PC-9 (cell line): ENCODE results near the gene RAB31.

Source experiments
- EZH2 ChIP-seq: fragments of 200-600 bp; sonication (generic); IDR thresholded peaks from 2 replicates; pipeline ENCODE4 v1.8.0; 2017; ENCODE audit warnings: antibody characterized with exemption, low read depth
- TF ChIP-seq, protein P1 (sequence below): fragments of 200-600 bp; sonication (generic); conservative IDR thresholded peaks from 2 replicates; pipeline ENCODE4 v1.6.1; 2017; ENCODE audit warnings: mixed run types, antibody characterized with exemption, mild to moderate bottlenecking, moderate library complexity

DNA sequence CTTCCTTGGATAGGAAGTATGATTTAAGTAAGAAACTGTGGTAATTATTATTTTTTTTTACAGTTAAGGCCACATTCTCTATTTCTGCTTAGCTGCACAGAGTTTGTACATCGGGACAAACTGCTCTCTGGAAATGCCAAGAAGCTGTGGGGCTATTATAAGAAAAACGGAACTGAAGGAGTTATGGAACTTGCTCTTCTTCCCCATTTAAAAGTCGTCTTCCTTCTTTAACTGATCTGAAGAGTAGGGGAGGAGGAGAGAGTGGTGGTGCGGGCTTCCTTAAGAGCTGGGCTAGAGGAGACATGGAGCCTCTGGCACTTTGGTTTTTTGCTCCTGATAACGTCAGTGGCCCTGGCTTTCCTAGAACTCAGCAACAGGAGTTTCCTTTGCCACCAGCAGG, 54.4 kb downstream of the RAB31 start:
- TF ChIP-seq, protein P1, sequence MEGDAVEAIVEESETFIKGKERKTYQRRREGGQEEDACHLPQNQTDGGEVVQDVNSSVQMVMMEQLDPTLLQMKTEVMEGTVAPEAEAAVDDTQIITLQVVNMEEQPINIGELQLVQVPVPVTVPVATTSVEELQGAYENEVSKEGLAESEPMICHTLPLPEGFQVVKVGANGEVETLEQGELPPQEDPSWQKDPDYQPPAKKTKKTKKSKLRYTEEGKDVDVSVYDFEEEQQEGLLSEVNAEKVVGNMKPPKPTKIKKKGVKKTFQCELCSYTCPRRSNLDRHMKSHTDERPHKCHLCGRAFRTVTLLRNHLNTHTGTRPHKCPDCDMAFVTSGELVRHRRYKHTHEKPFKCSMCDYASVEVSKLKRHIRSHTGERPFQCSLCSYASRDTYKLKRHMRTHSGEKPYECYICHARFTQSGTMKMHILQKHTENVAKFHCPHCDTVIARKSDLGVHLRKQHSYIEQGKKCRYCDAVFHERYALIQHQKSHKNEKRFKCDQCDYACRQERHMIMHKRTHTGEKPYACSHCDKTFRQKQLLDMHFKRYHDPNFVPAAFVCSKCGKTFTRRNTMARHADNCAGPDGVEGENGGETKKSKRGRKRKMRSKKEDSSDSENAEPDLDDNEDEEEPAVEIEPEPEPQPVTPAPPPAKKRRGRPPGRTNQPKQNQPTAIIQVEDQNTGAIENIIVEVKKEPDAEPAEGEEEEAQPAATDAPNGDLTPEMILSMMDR, result no peak
- TF ChIP-seq EZH2, result no peak
